HepG2 (cell line): ENCODE measurements around the gene SPATC1L. TPM values are rescaled to one million over a fixed set of nuclear protein-coding genes. Genes with fewer than 3 reads are reported as not detected.

Experiments
- ADNP ChIP-seq: sonication (generic); formaldehyde crosslinking; IDR thresholded peaks from 2 replicates; pipeline ENCODE4 v1.4.0; 2020; ENCODE audit warnings: missing genetic modification reagents
- GFI1 ChIP-seq: sonication (generic); formaldehyde crosslinking; IDR thresholded peaks from 2 replicates; pipeline ENCODE4 v1.5.0; 2020; ENCODE audit warnings: missing genetic modification reagents, mild to moderate bottlenecking, borderline replicate concordance
- NFYB ChIP-seq: sonication (generic); formaldehyde crosslinking; IDR thresholded peaks from 2 replicates; pipeline ENCODE4 v1.4.0; 2020; ENCODE audit warnings: missing genetic modification reagents
- ZBTB40 ChIP-seq, 2 experiments: fragments of 450-650 bp in 1 of 2; sonication (generic) in 1 of 2; formaldehyde crosslinking in 1 of 2; IDR thresholded peaks; 2 replicates each; pipeline versions ENCODE4 v1.6.1 to v1.8.0; 2016 to 2022; ENCODE audit warnings: antibody characterized with exemption in 1 of 2, mild to moderate bottlenecking in 1 of 2, missing genetic modification reagents in 1 of 2
- ZNF83 ChIP-seq: sonication (generic); formaldehyde crosslinking; IDR thresholded peaks from 2 replicates; pipeline ENCODE4 v1.4.0; 2020; ENCODE audit warnings: missing genetic modification reagents, mild to moderate bottlenecking, borderline replicate concordance
- polyA plus RNA-seq, 8 experiments: library from polyadenylated mRNA; depleted of rRNA in 3 of 8; stranded (reverse) in 7 of 8; unstranded in 1 of 8; fragments of >200 nt; fragmentation: Illumina TruSeq in 4 of 8; extraction: Trizol in 4 of 8; gene quantifications; 2 replicates each; pipeline versions ENCODE4 v1.2.1 to v1.2.3, GENCODE V29; 2011 to 2016; ENCODE audit warnings: low read depth in 4 of 8, missing spikeins in 1 of 8, mixed read lengths in 1 of 8; ENCODE audit not compliant: insufficient read depth in 1 of 8
- total RNA-seq, 5 experiments: library from RNA; depleted of rRNA; stranded (reverse); fragments of >200 nt; fragmentation: Illumina TruSeq; extraction: Trizol; gene quantifications; 2 replicates each; pipeline ENCODE4 v1.2.3, GENCODE V29; 2016; ENCODE audit warnings: low read depth in 1 of 5

Gene SPATC1L
- total and polyA plus RNA-seq, 2 of the 13 experiments (the other 11 are each of a cell fraction or from before 2014, with no cell fraction given), result 1.4 to 3.3 TPM

- no peak for TF ChIP-seq ZBTB40 (IDR thresholded peaks at IDR 0.05)
- no peak for TF ChIP-seq ZBTB40 (CRISPR knock-in tag; IDR thresholded peaks at IDR 0.05)
- no peak for TF ChIP-seq ADNP (CRISPR knock-in tag)
- no peak for TF ChIP-seq ZNF83 (CRISPR knock-in tag)
- no peak for TF ChIP-seq NFYB (CRISPR knock-in tag)
- no peak for TF ChIP-seq GFI1 (CRISPR knock-in tag)
These were observed 25.5 kb downstream of the SPATC1L start (continued) for GRCh38 chr21:46158666-46159300.
